HCT116 (cell line): ENCODE measurements around the gene BCO1. TPM values are rescaled to one million over a fixed set of nuclear protein-coding genes. Genes with fewer than 3 reads are reported as not detected.

ENCODE experiments used
- ATAC-seq: fragments of 200-7000 bp; cut with Tn5 transposase; 2 replicates; pipeline ENCODE4 v1.9.1; 2020; ENCODE audit warnings: mild to moderate bottlenecking, moderate library complexity
- BruUV-seq: library from RNA; stranded (reverse); fragments of 400-500 nt; replicated peaks from 2 replicates; lab custom pipeline; 2021; lab: Mats Ljungman, UMichigan
- CTCF ChIA-PET: fragments of 300-600 bp; sonication (Branson Sonifier 250); formaldehyde crosslinking; loops from one replicate; lab custom pipeline; 2021; ENCODE audit warnings: antibody characterized with exemption; lab: Charles Lee
- POLR2A ChIA-PET: fragments of 300-600, 350-600 bp; sonication (Branson Sonifier 250); formaldehyde crosslinking; loops from one replicate; lab custom pipeline; 2021; ENCODE audit warnings: antibody characterized with exemption; lab: Charles Lee
- RAD21 ChIA-PET, 2 experiments: fragments of 300-600 bp; sonication (Branson Sonifier 250); formaldehyde crosslinking; loops; one replicate each; lab custom pipeline; 2023; ENCODE audit warnings: low total read pairs in 2 of 2; ENCODE audit not compliant: uncharacterized antibody in 2 of 2, unreplicated experiment in 2 of 2, low non-redundant PET in 1 of 2; lab: Charles Lee
- DNase-seq: peaks from one replicate; pipeline ENCODE4 v3.0.0-alpha.2; 2010; ENCODE audit warnings: low read depth, low spot score
- H2AFZ ChIP-seq: fragments of 200-600 bp; shearing (Covaris generic), sonication (generic); 2 replicates; pipeline ENCODE4 v1.6.1; 2017; ENCODE audit warnings: low read depth, mixed run types, mixed read lengths, antibody characterized with exemption, low read length; ENCODE audit not compliant: poor library complexity, severe bottlenecking
- H3K27ac ChIP-seq: 2 replicates; pipeline ENCODE4 v1.5.1; 2012; ENCODE audit warnings: low read depth, low read length
- H3K27me3 ChIP-seq: fragments of 200-600 bp; sonication (generic); 2 replicates; pipeline ENCODE4 v1.6.1; 2016; ENCODE audit warnings: mixed run types, low read length, mixed read lengths; ENCODE audit not compliant: insufficient read depth
- H3K36me3 ChIP-seq, 2 experiments: fragments of 200-500 bp in 1 of 2; fragments of 200-600 bp in 1 of 2; sonication (Bioruptor generic) in 1 of 2; sonication (generic) in 1 of 2; 2 replicates each; pipeline versions ENCODE4 v1.5.1 to v1.6.1; 2014 to 2016; ENCODE audit warnings: low read length in 2 of 2, inconsistent platforms in 1 of 2, mixed read lengths in 1 of 2, mixed run types in 1 of 2; ENCODE audit not compliant: insufficient read depth in 2 of 2, control insufficient read depth in 1 of 2
- H3K4me1 ChIP-seq, 2 experiments: fragments of 200-600 bp in 1 of 2; sonication (generic) in 1 of 2; 2 replicates each; pipeline versions ENCODE4 v1.5.1 to v1.6.1; 2012 to 2017; ENCODE audit warnings: low read length in 2 of 2, inconsistent platforms in 1 of 2, mild to moderate bottlenecking in 1 of 2, mixed read lengths in 1 of 2, mixed run types in 1 of 2, moderate library complexity in 1 of 2; ENCODE audit not compliant: insufficient read depth in 2 of 2, control insufficient read depth in 1 of 2
- H3K4me2 ChIP-seq: fragments of 200-600 bp; sonication (generic); 2 replicates; pipeline ENCODE4 v1.6.1; 2017; ENCODE audit warnings: mixed run types, low read length, mixed read lengths
- H3K4me3 ChIP-seq, 2 experiments: fragments of 200-600 bp in 1 of 2; sonication (generic) in 1 of 2; replicated peaks in 1 of 2; 2 replicates each; pipeline ENCODE4 v1.5.1; 2011 to 2016; ENCODE audit warnings: low read length in 2 of 2, control low read depth in 1 of 2, low read depth in 1 of 2, mild to moderate bottlenecking in 1 of 2, mixed read lengths in 1 of 2, mixed run types in 1 of 2
- H3K79me2 ChIP-seq: fragments of 200-600 bp; sonication (generic); 2 replicates; pipeline ENCODE4 v1.6.1; 2017; ENCODE audit warnings: mild to moderate bottlenecking, mixed run types, low read length, moderate library complexity, mixed read lengths; ENCODE audit not compliant: insufficient read depth
- H3K9ac ChIP-seq: fragments of 200-600 bp; sonication (generic); 2 replicates; pipeline ENCODE4 v1.6.1; 2016; ENCODE audit warnings: low read length, mixed read lengths
- H3K9me2 ChIP-seq: fragments of 200-600 bp; sonication (generic), shearing (Covaris generic); 2 replicates; pipeline ENCODE4 v1.6.1; 2017; ENCODE audit warnings: mixed run types, mild to moderate bottlenecking, moderate library complexity; ENCODE audit not compliant: insufficient read depth
- H3K9me3 ChIP-seq, 2 experiments: fragments of 200-500 bp in 1 of 2; fragments of 200-600 bp in 1 of 2; sonication (Bioruptor generic) in 1 of 2; sonication (generic) in 1 of 2; 2 replicates each; pipeline ENCODE4 v1.6.1; 2014 to 2017; ENCODE audit warnings: low read length in 2 of 2, mixed read lengths in 2 of 2, inconsistent platforms in 1 of 2, low read depth in 1 of 2, mild to moderate bottlenecking in 1 of 2, mixed run types in 1 of 2, moderate library complexity in 1 of 2; ENCODE audit not compliant: control insufficient read depth in 1 of 2, insufficient read depth in 1 of 2
- H4K20me1 ChIP-seq: fragments of 200-600 bp; sonication (generic), shearing (Covaris generic); 2 replicates; pipeline ENCODE4 v1.6.1; 2017; ENCODE audit warnings: mixed run types, mild to moderate bottlenecking, moderate library complexity; ENCODE audit not compliant: insufficient read depth
- ATF3 ChIP-seq: IDR thresholded peaks from 2 replicates; pipeline ENCODE4 v1.6.1; 2012
- CBX3 ChIP-seq: IDR thresholded peaks from 2 replicates; pipeline ENCODE4 v1.6.1; 2012; ENCODE audit warnings: low read depth
- MAX ChIP-seq: IDR thresholded peaks from 2 replicates; pipeline ENCODE4 v1.6.1; 2012
- RAD21 ChIP-seq: IDR thresholded peaks from 2 replicates; pipeline ENCODE4 v1.6.1; 2012; ENCODE audit warnings: low read depth, mild to moderate bottlenecking
- REST ChIP-seq: IDR thresholded peaks from 2 replicates; pipeline ENCODE4 v1.6.1; 2012; ENCODE audit warnings: low read depth
- SIN3A ChIP-seq: IDR thresholded peaks from 2 replicates; pipeline ENCODE4 v1.6.1; 2012; ENCODE audit warnings: low read depth
- SRF ChIP-seq: IDR thresholded peaks from 2 replicates; pipeline ENCODE4 v1.6.1; 2012; ENCODE audit warnings: low read depth
- intact Hi-C: fragments of 100-400 bp; cut with micrococcal nuclease; formaldehyde crosslinking; loops from 2 replicates; pipeline ENCODE4 v1.10.0; 2022
- total RNA-seq: library from RNA; stranded (reverse); gene quantifications from one replicate; pipeline ENCODE4 v1.2.1, GENCODE V29; 2021; ENCODE audit not compliant: unreplicated experiment

The BCO1 gene
- total RNA-seq, 1 experiment from 2014 or later: not detected

GRCh38 chr16:81278526-81278925 lies 40.0 kb downstream of the BCO1 start:
- no peaks in the 10 kb centered on the region for H3K27me3 ChIP-seq
- no peaks in the 10 kb centered on the region for H4K20me1 ChIP-seq
- H3K79me2 ChIP-seq: no peaks in the 10 kb centered on the region
- BruUV-seq: no TSS peak
- H2AFZ ChIP-seq: no peak overlapping the region
- H3K9ac ChIP-seq: no peak overlapping the region
- no peak overlapping the region for H3K27ac ChIP-seq
- ChIA-PET POLR2A (no interaction called here), CTCF (no interaction called here), RAD21 (no interaction called here)
- DNase-seq (no peak), ATAC-seq (no peak)
- H3K9me3 ChIP-seq: no peaks in the 10 kb centered on the region
- no peak for TF ChIP-seq REST
- no peak for TF ChIP-seq CBX3
- TF ChIP-seq SIN3A: no peak
- no peak for TF ChIP-seq RAD21
- TF ChIP-seq SRF: no peak
- TF ChIP-seq ATF3: no peak
- TF ChIP-seq MAX: no peak
- intact Hi-C loops: no loop called here
- H3K4me1 ChIP-seq: peaks cover 7 to 11% of the 10 kb centered on the region in 2 experiments; a peak in 2 of 4 replicates
- no peaks in the 10 kb centered on the region for H3K36me3 ChIP-seq
- H3K9me2 ChIP-seq: no peaks in the 10 kb centered on the region
- H3K4me2 ChIP-seq: no peak overlapping the region
- H3K4me3 ChIP-seq: no peak overlapping the region
